Bronchial epithelial cell (primary cell): ENCODE data around the gene LPIN3. TPM values are rescaled to one million over a fixed set of nuclear protein-coding genes. Genes with fewer than 3 reads are reported as not detected.

Source experiments
- DNase-seq: peaks from one replicate; pipeline ENCODE4 v3.0.0-alpha.2; 2010; ENCODE audit warnings: low read depth
- FAIRE-seq: peaks from 2 replicates; lab custom pipeline; 2011; peaks lifted over from hg19 to GRCh38; lab: Jason Lieb, UNC
- H3K27me3 ChIP-seq: 2 replicates; pipeline ENCODE4 v1.5.1; 2011; ENCODE audit warnings: low read length; ENCODE audit not compliant: control insufficient read depth, insufficient read depth
- H3K36me3 ChIP-seq: 2 replicates; pipeline ENCODE4 v1.5.1; 2011; ENCODE audit warnings: low read length; ENCODE audit not compliant: control insufficient read depth, insufficient read depth
- H3K4me3 ChIP-seq: 2 replicates; pipeline ENCODE4 v1.5.1; 2011; ENCODE audit warnings: mild to moderate bottlenecking, low read depth, low read length, control low read depth
- total RNA-seq: library from RNA; depleted of rRNA; stranded (reverse); fragments of >200 nt; gene quantifications from 2 replicates; pipeline ENCODE4 v1.2.1, GENCODE V29; 2014
- TF ChIP-seq, protein P1 (sequence below): IDR thresholded peaks from 2 replicates; pipeline ENCODE4 v1.5.1; 2011; ENCODE audit warnings: mild to moderate bottlenecking, moderate library complexity, low read length, control low read depth, inconsistent platforms; ENCODE audit not compliant: insufficient read depth, severe bottlenecking

Gene LPIN3
- total RNA-seq, 1 donor from 2014 or later = 3.9 TPM

DNA sequence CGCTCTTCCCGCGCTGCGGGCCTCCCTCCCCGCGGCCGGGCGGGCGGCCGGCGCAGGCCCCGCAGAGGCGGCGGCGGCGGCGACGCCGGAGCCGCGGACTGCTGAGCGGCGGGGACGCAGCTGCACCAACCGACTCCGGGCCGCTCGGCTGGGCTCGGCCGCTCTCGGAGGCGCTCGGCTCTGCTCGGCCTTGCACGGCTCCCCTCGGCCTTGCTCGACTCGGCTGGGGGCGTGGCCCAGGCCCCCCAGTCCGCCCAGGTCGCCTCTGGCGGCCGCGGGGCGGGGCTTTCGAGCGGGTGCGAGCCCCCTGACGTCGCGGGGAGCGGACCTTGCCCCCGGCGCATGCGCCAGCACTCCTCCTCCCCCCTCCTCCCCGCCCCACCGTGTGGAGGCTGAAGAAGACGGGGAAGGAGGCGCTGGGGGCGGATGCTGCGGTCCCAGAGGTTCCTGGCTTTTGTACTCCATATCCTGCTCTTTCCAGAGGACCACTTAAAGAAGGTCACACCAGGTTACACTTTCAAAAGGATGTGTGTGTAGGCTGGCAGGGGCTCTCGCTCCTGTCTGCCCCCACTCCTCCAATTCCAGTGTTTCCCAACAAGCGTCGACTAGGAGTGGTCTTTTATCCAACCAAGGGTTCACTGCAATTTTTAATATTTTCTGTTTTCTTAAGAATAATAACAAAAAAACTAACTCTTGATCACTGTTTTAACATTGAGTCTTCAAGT, 22.9 kb upstream of the LPIN3 start, which contains the start of gene ZHX3:
Gene ZHX3 (minus strand): TSS at position 186 of the 725 bp plus-strand sequence. CDS start 112,815 bp downstream, outside the sequence.
- Histone ChIP-seq H3K36me3 (no peaks in the 10 kb centered on the region), H3K27me3 (no peaks in the 10 kb centered on the region), H3K4me3 (peak within 1 kb of the TSS; percentile 90)
- FAIRE-seq (no peak), DNase-seq (peak; percentile 81)
- TF ChIP-seq, protein P1, sequence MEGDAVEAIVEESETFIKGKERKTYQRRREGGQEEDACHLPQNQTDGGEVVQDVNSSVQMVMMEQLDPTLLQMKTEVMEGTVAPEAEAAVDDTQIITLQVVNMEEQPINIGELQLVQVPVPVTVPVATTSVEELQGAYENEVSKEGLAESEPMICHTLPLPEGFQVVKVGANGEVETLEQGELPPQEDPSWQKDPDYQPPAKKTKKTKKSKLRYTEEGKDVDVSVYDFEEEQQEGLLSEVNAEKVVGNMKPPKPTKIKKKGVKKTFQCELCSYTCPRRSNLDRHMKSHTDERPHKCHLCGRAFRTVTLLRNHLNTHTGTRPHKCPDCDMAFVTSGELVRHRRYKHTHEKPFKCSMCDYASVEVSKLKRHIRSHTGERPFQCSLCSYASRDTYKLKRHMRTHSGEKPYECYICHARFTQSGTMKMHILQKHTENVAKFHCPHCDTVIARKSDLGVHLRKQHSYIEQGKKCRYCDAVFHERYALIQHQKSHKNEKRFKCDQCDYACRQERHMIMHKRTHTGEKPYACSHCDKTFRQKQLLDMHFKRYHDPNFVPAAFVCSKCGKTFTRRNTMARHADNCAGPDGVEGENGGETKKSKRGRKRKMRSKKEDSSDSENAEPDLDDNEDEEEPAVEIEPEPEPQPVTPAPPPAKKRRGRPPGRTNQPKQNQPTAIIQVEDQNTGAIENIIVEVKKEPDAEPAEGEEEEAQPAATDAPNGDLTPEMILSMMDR = no peak

DNA sequence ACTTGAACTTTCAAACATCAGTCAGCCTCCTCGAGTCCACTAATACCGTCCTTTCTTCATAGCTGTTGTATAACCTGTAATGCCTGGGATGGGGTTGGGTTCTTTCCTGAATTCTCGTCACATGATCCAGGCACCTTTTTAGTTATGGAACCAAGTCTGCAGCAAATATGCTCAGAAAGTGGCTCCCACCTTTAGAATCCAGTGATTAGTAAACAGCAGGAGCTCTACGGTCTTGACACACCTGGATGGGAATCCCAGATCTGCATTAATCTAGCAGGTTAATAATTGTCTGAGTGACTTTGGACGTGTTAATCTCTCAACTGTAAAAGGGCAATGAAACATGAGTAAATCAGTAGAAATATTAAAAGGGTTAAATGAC, 22.4 kb upstream of the LPIN3 start:
- no peaks in the 10 kb centered on the region for H3K27me3 ChIP-seq
- TF ChIP-seq, protein P1 = no peak
- DNase-seq (peak; percentile 11), FAIRE-seq (no peak)
- H3K4me3 ChIP-seq = peak overlapping the region; percentile 90
- H3K36me3 ChIP-seq = no peaks in the 10 kb centered on the region

DNA sequence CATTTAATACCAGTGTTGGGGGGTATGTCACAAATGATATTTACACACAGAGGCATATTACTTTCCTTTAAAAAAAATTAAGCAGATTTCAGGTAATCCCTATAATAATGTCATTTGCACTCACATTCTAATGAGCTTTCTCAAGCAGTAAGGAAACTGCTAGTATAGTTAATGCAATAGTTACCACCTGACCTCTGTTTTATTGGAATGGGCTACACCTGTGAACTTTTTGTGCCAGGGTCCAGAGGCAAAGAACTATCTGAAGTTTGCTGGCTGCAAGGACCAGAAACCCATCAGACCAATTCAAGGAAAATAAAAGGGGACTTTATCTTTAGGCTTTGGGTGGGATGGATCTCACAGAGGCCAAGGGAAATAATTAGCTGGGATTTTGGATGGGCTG, 20.2 kb upstream of the LPIN3 start:
- TF ChIP-seq, protein P1 = no peak
- no peak for DNase-seq
- Histone ChIP-seq H3K4me3 (no peak overlapping the region), H3K27me3 (no peaks in the 10 kb centered on the region), H3K36me3 (no peaks in the 10 kb centered on the region)
- FAIRE-seq = no peak

DNA sequence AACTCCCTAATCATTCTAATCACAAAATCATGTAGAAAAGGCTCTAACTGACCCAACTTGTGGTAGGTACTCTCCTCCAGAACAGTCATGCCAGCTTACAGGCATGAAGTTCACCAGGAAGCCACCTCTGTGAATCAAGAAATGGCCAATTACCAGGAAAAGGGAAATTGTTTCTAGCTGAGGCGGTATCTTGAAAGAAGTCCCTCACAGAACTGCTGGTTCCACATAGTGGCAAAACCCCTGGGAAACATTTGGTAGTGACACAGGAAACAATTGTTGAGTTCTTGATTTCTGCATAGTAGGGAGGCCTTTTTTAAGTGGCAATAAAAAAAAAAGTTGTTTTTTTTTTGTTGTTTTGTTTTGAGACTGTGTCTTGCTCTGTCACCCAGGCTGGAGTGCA, 19.6 kb upstream of the LPIN3 start:
- Histone ChIP-seq H3K4me3 (no peak overlapping the region), H3K27me3 (no peaks in the 10 kb centered on the region), H3K36me3 (no peaks in the 10 kb centered on the region)
- TF ChIP-seq, protein P1 = no peak
- DNase-seq (no peak), FAIRE-seq (no peak)

DNA sequence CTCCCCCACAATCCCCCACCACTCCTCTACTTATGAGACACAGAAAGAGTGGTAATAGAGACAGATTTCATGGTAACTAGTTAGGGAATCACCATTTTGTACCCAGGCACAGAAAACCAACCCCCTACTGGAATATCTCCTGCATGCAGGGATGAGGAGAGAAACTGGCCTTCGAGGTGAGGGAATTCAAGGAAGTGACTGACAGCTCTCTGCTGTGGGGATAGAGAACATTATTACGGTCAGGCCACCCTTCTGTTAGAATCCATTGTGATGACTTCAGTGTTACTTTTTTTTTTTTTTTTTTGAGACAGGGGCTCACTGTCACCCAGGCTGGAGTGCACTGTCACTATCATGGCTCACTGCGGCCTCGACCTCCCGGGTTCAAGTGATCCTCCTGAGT, 13.4 kb upstream of the LPIN3 start:
- no peak for FAIRE-seq
- DNase-seq = no peak
- no peaks in the 10 kb centered on the region for H3K27me3 ChIP-seq
- no peak overlapping the region for H3K4me3 ChIP-seq
- H3K36me3 ChIP-seq = no peaks in the 10 kb centered on the region
- TF ChIP-seq, protein P1 = no peak
